Measurements from ENCODE around the gene TRAPPC1. TPM values are rescaled to one million over a fixed set of nuclear protein-coding genes. Genes with fewer than 3 reads are reported as not detected.
"Not testable (repeated sequence)": the region's sequence is repeated elsewhere in the genome, so short reads cannot be mapped to it uniquely, and the experiment has no call there.

TRAPPC1 gene
- total RNA-seq, 2 experiments from 2014 or later = 162 to 172 TPM

GRCh38 chr17:7955414-7956227, 23.9 kb upstream of the TRAPPC1 start:
- DNase-seq = no peak
- H3K27ac Mint-ChIP-seq = no peak overlapping the region
- no peaks in the 10 kb centered on the region for H3K27me3 Mint-ChIP-seq (ENCODE audit: low read depth)
- no peaks in the 10 kb centered on the region for H3K36me3 Mint-ChIP-seq (ENCODE audit: low read depth)
- H3K4me1 Mint-ChIP-seq (ENCODE audit: low read depth) = peaks cover 12% of the 10 kb centered on the region
- no peak overlapping the region for H3K4me3 Mint-ChIP-seq
- H3K9me3 Mint-ChIP-seq = no peaks in the 10 kb centered on the region
- CTCF ChIA-PET = no interaction called here
- intact Hi-C loops (cut with micrococcal nuclease) = no loop called here

DNA sequence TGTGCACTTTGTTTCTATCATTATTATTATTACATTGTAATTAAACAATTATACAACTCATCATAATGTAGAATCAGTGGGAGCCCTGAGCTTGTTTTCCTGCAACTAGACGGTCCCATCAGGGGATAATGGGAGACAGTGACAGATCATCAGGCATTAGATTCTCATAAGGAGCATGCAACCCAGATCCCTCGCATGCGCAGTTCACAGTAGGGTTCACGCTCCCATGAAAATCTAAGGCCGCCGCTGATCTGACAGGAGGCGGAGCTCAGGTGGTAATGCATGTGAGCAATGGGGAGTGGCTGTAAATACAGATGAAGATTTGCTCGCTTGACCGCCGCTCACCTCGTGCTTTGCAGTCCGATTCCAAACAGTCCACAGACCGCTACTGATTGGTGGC, 21.5 kb upstream of the TRAPPC1 start:
- not testable (repeated sequence) for DNase-seq

GRCh38 chr17:7951143-7951792, 19.5 kb upstream of the TRAPPC1 start:
- Mint-ChIP-seq H3K9me3 (no peaks in the 10 kb centered on the region), H3K27ac (peak overlapping the region; percentile 20), H3K4me3 (no peak overlapping the region), H3K27me3 (ENCODE audit: low read depth) (no peaks in the 10 kb centered on the region), H3K36me3 (ENCODE audit: low read depth) (peaks cover 29% of the 10 kb centered on the region), H3K4me1 (ENCODE audit: low read depth) (peaks cover 16% of the 10 kb centered on the region)
- CTCF ChIA-PET = no interaction called here
- intact Hi-C loops (cut with micrococcal nuclease) = loop anchor here (1.0 to 5.0 kb wide), 3 partner anchors 19 to 38 kb away; partner anchors contain the start of gene CNTROB
- peak; percentile 68 for DNase-seq

More for the DNA sequence above, 21.5 kb upstream of the TRAPPC1 start:
- H3K4me1 Mint-ChIP-seq (ENCODE audit: low read depth) = peaks cover 16% of the 10 kb centered on the region
- H3K27me3 Mint-ChIP-seq (ENCODE audit: low read depth); H3K4me3 Mint-ChIP-seq; H3K9me3 Mint-ChIP-seq; H3K27ac Mint-ChIP-seq: not testable (repeated sequence)
- CTCF ChIA-PET = interaction anchor here (1.0 to 2.0 kb wide), 3 partner anchors 36 to 107 kb away, joined by 3 to 8 read pairs (median 6); no protein-coding TSS in a partner anchor
- intact Hi-C loops (cut with micrococcal nuclease) = loop anchor here (5.0 kb wide), 1 partner anchor 34 kb away; no protein-coding TSS in a partner anchor
- H3K36me3 Mint-ChIP-seq (ENCODE audit: low read depth) = peaks cover 14% of the 10 kb centered on the region

- Mint-ChIP-seq H3K27ac (no peak overlapping the region), H3K4me3 (no peak overlapping the region)
Measured at GRCh38 chr17:7950578-7950977, 18.8 kb upstream of the TRAPPC1 start.

DNA sequence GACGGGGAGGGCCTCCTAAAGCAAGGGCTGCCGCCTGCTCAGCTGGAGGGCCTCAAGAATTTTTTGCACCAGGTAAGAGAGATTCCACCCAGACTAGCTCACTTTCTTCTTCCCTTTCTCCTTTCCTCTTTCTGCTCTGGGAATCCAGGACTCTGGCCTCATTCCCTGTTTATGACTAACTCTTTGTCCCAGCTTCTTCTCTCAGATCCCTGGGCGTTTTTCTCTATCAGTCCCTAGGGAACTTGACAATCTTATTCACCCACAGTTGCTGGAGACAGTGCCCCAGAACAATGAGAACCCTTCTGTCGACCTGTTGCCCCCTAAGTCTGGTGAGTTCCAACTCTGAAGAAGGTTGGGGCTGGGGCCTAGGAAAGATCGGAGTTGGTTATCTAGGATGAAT, 15.9 kb upstream of the TRAPPC1 start:
- Mint-ChIP-seq H3K27ac (no peak overlapping the region), H3K4me1 (ENCODE audit: low read depth) (peaks cover 16% of the 10 kb centered on the region), H3K4me3 (no peak overlapping the region), H3K27me3 (ENCODE audit: low read depth) (no peaks in the 10 kb centered on the region), H3K36me3 (ENCODE audit: low read depth) (peaks cover 50% of the 10 kb centered on the region), H3K9me3 (no peaks in the 10 kb centered on the region)
- intact Hi-C loops (cut with micrococcal nuclease) = no loop called here
- DNase-seq = no peak
- CTCF ChIA-PET = interaction anchor here (0.6 to 0.9 kb wide), 2 partner anchors 42 to 105 kb away, joined by 3 read pairs; no protein-coding TSS in a partner anchor

More at GRCh38 chr17:7950578-7950977, 18.8 kb upstream of the TRAPPC1 start:
- Mint-ChIP-seq H3K9me3 (no peaks in the 10 kb centered on the region), H3K27me3 (ENCODE audit: low read depth) (no peaks in the 10 kb centered on the region), H3K36me3 (ENCODE audit: low read depth) (peaks cover 32% of the 10 kb centered on the region), H3K4me1 (ENCODE audit: low read depth) (peaks cover 16% of the 10 kb centered on the region)
- intact Hi-C loops (cut with micrococcal nuclease) = loop anchor here (5.0 kb wide), 1 partner anchor 37 kb away; no protein-coding TSS in a partner anchor
- CTCF ChIA-PET = no interaction called here
- no peak for DNase-seq

GRCh38 chr17:7946441-7946840, 14.7 kb upstream of the TRAPPC1 start:
- CTCF ChIA-PET = interaction anchor here (0.7 to 1.6 kb wide), 2 partner anchors 9 to 44 kb away, joined by 4 to 8 read pairs; no protein-coding TSS in a partner anchor
- H3K27me3 Mint-ChIP-seq (ENCODE audit: low read depth) = no peaks in the 10 kb centered on the region
- H3K27ac Mint-ChIP-seq = no peak overlapping the region
- DNase-seq = no peak
- no peak overlapping the region for H3K4me3 Mint-ChIP-seq
- intact Hi-C loops (cut with micrococcal nuclease) = no loop called here
- H3K36me3 Mint-ChIP-seq (ENCODE audit: low read depth) = peaks cover 54% of the 10 kb centered on the region
- peaks cover 10% of the 10 kb centered on the region for H3K4me1 Mint-ChIP-seq (ENCODE audit: low read depth)
- no peaks in the 10 kb centered on the region for H3K9me3 Mint-ChIP-seq

- Mint-ChIP-seq H3K4me1 (ENCODE audit: low read depth) (peaks cover 4% of the 10 kb centered on the region), H3K36me3 (ENCODE audit: low read depth) (peaks cover 58% of the 10 kb centered on the region), H3K9me3 (no peaks in the 10 kb centered on the region), H3K27me3 (ENCODE audit: low read depth) (no peaks in the 10 kb centered on the region), H3K27ac (no peak overlapping the region), H3K4me3 (no peak overlapping the region)
- intact Hi-C loops (cut with micrococcal nuclease) = no loop called here
- no peak for DNase-seq
- CTCF ChIA-PET = interaction anchor here (0.6 to 2.0 kb wide), 4 partner anchors 8 to 44 kb away, joined by 3 to 8 read pairs (median 6); no protein-coding TSS in a partner anchor
Measured at GRCh38 chr17:7945651-7946050, 13.9 kb upstream of the TRAPPC1 start.

GRCh38 chr17:7944326-7944725, 12.6 kb upstream of the TRAPPC1 start:
- Mint-ChIP-seq H3K4me3 (no peak overlapping the region), H3K27me3 (ENCODE audit: low read depth) (no peaks in the 10 kb centered on the region)
- CTCF ChIA-PET = interaction anchor here (0.7 to 2.0 kb wide), 4 partner anchors 10 to 150 kb away, joined by 3 to 8 read pairs (median 3); no protein-coding TSS in a partner anchor

GRCh38 chr17:7943291-7943690, 11.5 kb upstream of the TRAPPC1 start:
- CTCF ChIA-PET = interaction anchor here (1.0 kb wide), 1 partner anchor 9 kb away, joined by 3 read pairs; no protein-coding TSS in a partner anchor
- no peaks in the 10 kb centered on the region for H3K4me1 Mint-ChIP-seq (ENCODE audit: low read depth)
- peaks cover 56% of the 10 kb centered on the region for H3K36me3 Mint-ChIP-seq (ENCODE audit: low read depth)
- H3K27me3 Mint-ChIP-seq (ENCODE audit: low read depth) = no peaks in the 10 kb centered on the region
- H3K4me3 Mint-ChIP-seq = no peak overlapping the region
- intact Hi-C loops (cut with micrococcal nuclease) = no loop called here
- no peaks in the 10 kb centered on the region for H3K9me3 Mint-ChIP-seq
- DNase-seq = no peak
- H3K27ac Mint-ChIP-seq = no peak overlapping the region

More at GRCh38 chr17:7944326-7944725, 12.6 kb upstream of the TRAPPC1 start:
- peaks cover 60% of the 10 kb centered on the region for H3K36me3 Mint-ChIP-seq (ENCODE audit: low read depth)
- H3K9me3 Mint-ChIP-seq = no peaks in the 10 kb centered on the region
- DNase-seq = no peak
- H3K27ac Mint-ChIP-seq = no peak overlapping the region
- no peaks in the 10 kb centered on the region for H3K4me1 Mint-ChIP-seq (ENCODE audit: low read depth)
- intact Hi-C loops (cut with micrococcal nuclease) = no loop called here

GRCh38 chr17:7940743-7941142, 9.0 kb upstream of the TRAPPC1 start:
- H3K27ac Mint-ChIP-seq = no peak overlapping the region
- no peaks in the 10 kb centered on the region for H3K9me3 Mint-ChIP-seq
- intact Hi-C loops (cut with micrococcal nuclease) = no loop called here
- no peak for DNase-seq
- no peaks in the 10 kb centered on the region for H3K27me3 Mint-ChIP-seq (ENCODE audit: low read depth)
- CTCF ChIA-PET = interaction anchor here (0.7 to 2.0 kb wide), 4 partner anchors 8 to 254 kb away, joined by 3 to 6 read pairs (median 3); partner anchors contain the start of genes CNTROB and TRAPPC1
- H3K4me3 Mint-ChIP-seq = no peak overlapping the region
- H3K36me3 Mint-ChIP-seq (ENCODE audit: low read depth) = peaks cover 52% of the 10 kb centered on the region
- no peaks in the 10 kb centered on the region for H3K4me1 Mint-ChIP-seq (ENCODE audit: low read depth)

DNA sequence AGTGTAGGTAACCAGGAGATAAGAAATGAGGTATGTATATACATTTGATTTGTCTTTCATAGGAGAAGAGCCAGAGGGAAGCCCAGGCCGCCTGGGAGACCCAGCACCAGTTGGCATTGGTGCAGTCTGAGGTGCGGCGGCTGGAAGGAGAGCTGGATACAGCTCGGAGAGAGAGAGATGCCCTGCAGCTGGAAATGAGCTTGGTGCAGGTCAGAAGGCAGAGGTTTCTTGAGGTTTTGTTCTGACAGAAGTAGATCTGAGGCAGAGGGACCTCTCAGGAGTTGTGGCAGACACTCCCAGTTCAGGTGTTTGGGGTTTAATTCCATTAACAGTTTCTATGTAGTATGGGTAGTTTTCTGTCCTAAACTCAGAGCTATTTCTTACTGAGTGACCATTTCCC, 8.3 kb upstream of the TRAPPC1 start:
- Mint-ChIP-seq H3K27me3 (ENCODE audit: low read depth) (no peaks in the 10 kb centered on the region), H3K4me3 (no peak overlapping the region), H3K4me1 (ENCODE audit: low read depth) (peaks cover 3% of the 10 kb centered on the region), H3K9me3 (no peaks in the 10 kb centered on the region), H3K27ac (no peak overlapping the region), H3K36me3 (ENCODE audit: low read depth) (peaks cover 53% of the 10 kb centered on the region)
- DNase-seq = no peak
- intact Hi-C loops (cut with micrococcal nuclease) = no loop called here
- CTCF ChIA-PET = interaction anchor here (0.6 to 0.7 kb wide), 2 partner anchors 34 to 253 kb away, joined by 3 read pairs; no protein-coding TSS in a partner anchor

DNA sequence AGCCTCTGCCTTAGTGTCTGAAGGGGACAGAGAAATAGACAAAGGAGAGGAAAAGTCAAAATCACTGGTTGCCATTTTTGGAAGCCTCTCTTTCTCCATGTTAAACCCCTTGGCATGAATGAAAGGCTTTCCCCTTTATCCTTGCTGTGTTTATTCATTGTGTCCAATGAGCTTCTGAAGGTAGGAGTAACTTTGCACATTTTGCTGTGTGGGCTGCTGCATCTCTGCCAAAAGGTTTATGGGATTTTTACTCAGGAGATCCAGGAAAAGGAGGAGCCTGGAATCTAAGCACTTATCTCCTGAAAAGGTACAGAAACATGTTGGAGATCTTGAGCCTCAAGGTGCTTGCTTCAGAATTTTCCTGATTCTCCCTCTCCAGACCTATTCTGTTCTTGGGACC, 4.1 kb upstream of the TRAPPC1 start:
- Mint-ChIP-seq H3K4me3 (no peak overlapping the region), H3K4me1 (ENCODE audit: low read depth) (peaks cover 30% of the 10 kb centered on the region), H3K27me3 (ENCODE audit: low read depth) (no peaks in the 10 kb centered on the region), H3K9me3 (no peaks in the 10 kb centered on the region), H3K36me3 (ENCODE audit: low read depth) (peaks cover 39% of the 10 kb centered on the region), H3K27ac (no peak overlapping the region)
- CTCF ChIA-PET = interaction anchor here (1.1 to 1.9 kb wide), 5 partner anchors 20 to 229 kb away, joined by 3 to 6 read pairs (median 3); partner anchors contain the start of gene RNF227
- no peak for DNase-seq
- intact Hi-C loops (cut with micrococcal nuclease) = no loop called here

Data from activated naive CD4-positive, alpha-beta T cell treated with anti-CD3 and anti-CD28 coated beads for 36 hours (primary cell).